IMR-90 (cell line): ENCODE results near the gene ADGRD2. TPM values are rescaled to one million over a fixed set of nuclear protein-coding genes. Genes with fewer than 3 reads are reported as not detected.

Experiments used
- ATAC-seq: fragments of 200-7000 bp; cut with Tn5 transposase; 2 replicates; pipeline ENCODE4 v1.9.1; 2020; ENCODE audit warnings: low read depth, mild to moderate bottlenecking, moderate library complexity
- BruUV-seq: library from RNA; stranded (reverse); fragments of 400-500 nt; replicated peaks from 2 replicates; lab custom pipeline; 2021; lab: Mats Ljungman, UMichigan
- CTCF ChIA-PET: fragments of 300-600 bp; formaldehyde crosslinking; extraction: SDS; loops from one replicate; lab custom pipeline; 2021; ENCODE audit warnings: antibody characterized with exemption; lab: Yijun Ruan, JAX
- POLR2A ChIA-PET: fragments of 300-600 bp; sonication (Branson Sonifier 250); formaldehyde crosslinking; loops from one replicate; lab custom pipeline; 2022; ENCODE audit warnings: antibody characterized with exemption; ENCODE audit not compliant: unreplicated experiment; lab: Charles Lee
- DNase-seq: peaks from one replicate; pipeline ENCODE4 v3.0.0; 2013
- H2AFZ ChIP-seq: replicated peaks from 2 replicates; pipeline ENCODE3; 2013; ENCODE audit warnings: low read length, mild to moderate bottlenecking; ENCODE audit not compliant: poor library complexity
- H2AK5ac ChIP-seq: 2 replicates; pipeline ENCODE4 v1.6.1; 2013; ENCODE audit warnings: low read depth, low read length, inconsistent platforms
- H2AK9ac ChIP-seq: replicated peaks from 2 replicates; pipeline ENCODE3; 2013; ENCODE audit warnings: mild to moderate bottlenecking, low read depth, low read length, moderate library complexity; ENCODE audit not compliant: poor library complexity
- H2BK120ac ChIP-seq: 2 replicates; pipeline ENCODE4 v1.6.1; 2013; ENCODE audit warnings: low read depth, low read length, inconsistent platforms
- H2BK15ac ChIP-seq: 3 replicates; pipeline ENCODE4 v1.6.1; 2013; ENCODE audit warnings: low read depth, low read length, inconsistent platforms
- H2BK20ac ChIP-seq: 2 replicates; pipeline ENCODE4 v1.6.1; 2013; ENCODE audit warnings: low read depth, mild to moderate bottlenecking, inconsistent platforms, low read length, moderate library complexity
- H2BK5ac ChIP-seq: 2 replicates; pipeline ENCODE4 v1.6.1; 2013; ENCODE audit warnings: mild to moderate bottlenecking, low read depth, low read length, inconsistent platforms; ENCODE audit not compliant: poor library complexity, severe bottlenecking
- H3K14ac ChIP-seq: replicated peaks from 2 replicates; pipeline ENCODE4 v1.6.1; 2013; ENCODE audit warnings: low read depth, low read length, inconsistent platforms
- H3K18ac ChIP-seq: 2 replicates; pipeline ENCODE4 v1.6.1; 2013; ENCODE audit warnings: low read depth, low read length, control low read depth
- H3K23ac ChIP-seq: 2 replicates; pipeline ENCODE4 v1.6.1; 2013; ENCODE audit warnings: low read depth, low read length, inconsistent platforms
- H3K27ac ChIP-seq: 2 replicates; pipeline ENCODE4 v1.5.1; 2013; ENCODE audit warnings: mild to moderate bottlenecking, control low read depth, low read length; ENCODE audit not compliant: insufficient read depth
- H3K27me3 ChIP-seq: 2 replicates; pipeline ENCODE4 v1.6.1; 2013; ENCODE audit warnings: low read length; ENCODE audit not compliant: control insufficient read depth, insufficient read depth
- H3K36me3 ChIP-seq: 2 replicates; pipeline ENCODE4 v1.6.1; 2013; ENCODE audit warnings: low read length, mixed read lengths; ENCODE audit not compliant: control insufficient read depth, insufficient read depth
- H3K4ac ChIP-seq: 2 replicates; pipeline ENCODE4 v1.6.1; 2013; ENCODE audit warnings: low read depth, low read length, inconsistent platforms
- H3K4me1 ChIP-seq: 2 replicates; pipeline ENCODE4 v1.6.1; 2013; ENCODE audit warnings: low read length, mixed read lengths; ENCODE audit not compliant: control insufficient read depth, insufficient read depth
- H3K4me2 ChIP-seq: 2 replicates; pipeline ENCODE4 v1.6.1; 2013; ENCODE audit warnings: low read depth, mild to moderate bottlenecking, control low read depth, low read length, moderate library complexity
- H3K4me3 ChIP-seq: 2 replicates; pipeline ENCODE4 v1.5.1; 2013; ENCODE audit warnings: low read depth, mild to moderate bottlenecking, control low read depth, low read length, moderate library complexity; ENCODE audit not compliant: insufficient read depth
- H3K56ac ChIP-seq: 2 replicates; pipeline ENCODE4 v1.6.1; 2013; ENCODE audit warnings: low read length, inconsistent platforms; ENCODE audit not compliant: insufficient read depth; ENCODE audit errors: extremely low read depth
- H3K79me1 ChIP-seq, 2 experiments: 2 replicates each; pipeline ENCODE4 v1.6.1; 2013; ENCODE audit warnings: low read length in 2 of 2, inconsistent platforms in 1 of 2, low read depth in 1 of 2
- H3K9ac ChIP-seq: 2 replicates; pipeline ENCODE4 v1.6.1; 2013; ENCODE audit warnings: low read depth, low read length, control low read depth
- H3K9me1 ChIP-seq: 2 replicates; pipeline ENCODE4 v1.6.1; 2013; ENCODE audit warnings: low read length, inconsistent platforms; ENCODE audit not compliant: insufficient read depth
- H3K9me3 ChIP-seq: 2 replicates; pipeline ENCODE4 v1.6.1; 2013; ENCODE audit warnings: low read length; ENCODE audit not compliant: control insufficient read depth, insufficient read depth
- H4K20me1 ChIP-seq: 2 replicates; pipeline ENCODE4 v1.6.1; 2013; ENCODE audit warnings: low read length, inconsistent platforms; ENCODE audit not compliant: insufficient read depth
- H4K5ac ChIP-seq: 2 replicates; pipeline ENCODE4 v1.6.1; 2013; ENCODE audit warnings: mild to moderate bottlenecking, low read depth, low read length, control low read depth
- H4K8ac ChIP-seq, 2 experiments: 2 replicates each; pipeline ENCODE4 v1.6.1; 2013; ENCODE audit warnings: low read depth in 2 of 2, low read length in 2 of 2, control low read depth in 1 of 2, inconsistent platforms in 1 of 2
- H4K91ac ChIP-seq: 2 replicates; pipeline ENCODE4 v1.6.1; 2013; ENCODE audit warnings: low read depth, low read length, inconsistent platforms; ENCODE audit not compliant: insufficient read depth
- BHLHE40 ChIP-seq: fragments of 150-350 bp; IDR thresholded peaks from 2 replicates; pipeline ENCODE4 v1.6.1; 2016; ENCODE audit warnings: mild to moderate bottlenecking, low read depth, low read length
- CEBPB ChIP-seq: IDR thresholded peaks from 2 replicates; pipeline ENCODE4 v1.6.1; 2012; ENCODE audit warnings: low read depth, low read length, improper control_type of control experiment
- CHD1 ChIP-seq: IDR thresholded peaks from 2 replicates; pipeline ENCODE4 v1.6.1; 2012; ENCODE audit warnings: low read depth, low read length, improper control_type of control experiment
- CTCF ChIP-seq: conservative IDR thresholded peaks from 2 replicates; pipeline ENCODE4 v1.5.1; 2012; ENCODE audit warnings: mild to moderate bottlenecking, low read depth, low read length, improper control_type of control experiment
- ELK1 ChIP-seq: fragments of 150-350 bp; IDR thresholded peaks from 2 replicates; pipeline ENCODE4 v1.6.1; 2016; ENCODE audit warnings: low read depth, mild to moderate bottlenecking, low read length, moderate library complexity, borderline replicate concordance
- FOS ChIP-seq: fragments of 150-350 bp; IDR thresholded peaks from 2 replicates; pipeline ENCODE4 v1.6.1; 2016; ENCODE audit warnings: low read depth, low read length
- MAFK ChIP-seq: IDR thresholded peaks from 2 replicates; pipeline ENCODE4 v1.6.1; 2012; ENCODE audit warnings: low read depth, low read length, improper control_type of control experiment
- MAZ ChIP-seq: IDR thresholded peaks from 2 replicates; pipeline ENCODE4 v1.6.1; 2012; ENCODE audit warnings: low read depth, mild to moderate bottlenecking, low read length, improper control_type of control experiment, moderate library complexity, borderline replicate concordance
- MXI1 ChIP-seq: IDR thresholded peaks from 2 replicates; pipeline ENCODE4 v1.6.1; 2012; ENCODE audit warnings: low read depth, mild to moderate bottlenecking, low read length, moderate library complexity, borderline replicate concordance
- NFE2L2 ChIP-seq: fragments of 150-350 bp; IDR thresholded peaks from 2 replicates; pipeline ENCODE4 v1.6.1; 2016; ENCODE audit warnings: low read depth, mild to moderate bottlenecking, low read length
- POLR2A ChIP-seq: IDR thresholded peaks from 2 replicates; pipeline ENCODE4 v1.6.1; 2012; ENCODE audit warnings: mild to moderate bottlenecking, low read depth, low read length
- RAD21 ChIP-seq: IDR thresholded peaks from 2 replicates; pipeline ENCODE4 v1.6.1; 2012; ENCODE audit warnings: low read length, improper control_type of control experiment
- RCOR1 ChIP-seq: IDR thresholded peaks from 2 replicates; pipeline ENCODE4 v1.6.1; 2012; ENCODE audit warnings: mild to moderate bottlenecking, low read length, improper control_type of control experiment; ENCODE audit not compliant: insufficient replicate concordance
- RFX5 ChIP-seq: IDR thresholded peaks from 2 replicates; pipeline ENCODE4 v1.8.0; 2012; ENCODE audit warnings: low read depth, mild to moderate bottlenecking, low read length, moderate library complexity
- SMC3 ChIP-seq: fragments of 150-350 bp; IDR thresholded peaks from 2 replicates; pipeline ENCODE4 v1.6.1; 2016; ENCODE audit warnings: low read depth, mild to moderate bottlenecking, antibody characterized with exemption, low read length, moderate library complexity
- USF2 ChIP-seq: fragments of 150-350 bp; IDR thresholded peaks from 2 replicates; pipeline ENCODE4 v1.6.1; 2017; ENCODE audit warnings: mild to moderate bottlenecking, antibody characterized with exemption, low read length, low read depth
- WGBS, 2 experiments: methylation state at CpG; one replicate each; pipeline versions ENCODE4 v1.1.5 to v1.1.7; 2013; ENCODE audit warnings: missing lambda C conversion rate in 2 of 2; ENCODE audit not compliant: insufficient read length in 1 of 2; ENCODE audit errors: extremely low coverage in 2 of 2; 5-methylcytosine and 5-hydroxymethylcytosine counted together
- dilution Hi-C: fragments of 300-500 bp; cut with HindIII; formaldehyde crosslinking; loops from one replicate; pipeline ENCODE4 v1.14.3; 2018; ENCODE audit warnings: low sequenced_read_pairs; ENCODE audit not compliant: unreplicated experiment
- in situ Hi-C: fragments of 300-500 bp; cut with MboI; formaldehyde crosslinking; loops from 3 replicates; pipeline ENCODE4 v1.14.3; 2019; ENCODE audit warnings: low sequenced_read_pairs, inconsistent platforms, mixed read lengths
- intact Hi-C: fragments of 100-400 bp; cut with micrococcal nuclease; formaldehyde crosslinking; loops from 2 replicates; pipeline ENCODE4 v1.10.0; 2022
- polyA plus RNA-seq, 3 experiments: library from polyadenylated mRNA; depleted of rRNA; stranded (reverse); fragments of >200 nt; gene quantifications; 2 replicates each; pipeline ENCODE4 v1.2.3, GENCODE V29; 2012; ENCODE audit warnings: low replicate concordance in 1 of 3
- total RNA-seq: library from RNA; depleted of rRNA; stranded (reverse); fragments of >200 nt; gene quantifications from 2 replicates; pipeline ENCODE4 v1.2.3, GENCODE V29; 2012

Gene ADGRD2
- total and polyA plus RNA-seq, 2 of the 4 experiments (the other 2 are of a cell fraction): not detected

GRCh38 chr9:124506433-124506832 is 56.2 kb downstream of the ADGRD2 start:
- H3K9me1 ChIP-seq: no peaks in the 10 kb centered on the region
- no peak overlapping the region for H3K14ac ChIP-seq
- peaks cover 6% of the 10 kb centered on the region for H3K9me3 ChIP-seq
- H3K23ac ChIP-seq: no peak overlapping the region
- no peaks in the 10 kb centered on the region for H3K36me3 ChIP-seq
- BruUV-seq: no TSS peak
- ATAC-seq (no peak), DNase-seq (no peak)
- H3K79me1 ChIP-seq: no peaks in the 10 kb centered on the region
- dilution Hi-C loops: no loop called here
- H3K4me3 ChIP-seq: no peak overlapping the region
- H4K5ac ChIP-seq: no peak overlapping the region
- POLR2A ChIA-PET: no interaction called here
- peaks cover 55% of the 10 kb centered on the region for H3K27me3 ChIP-seq
- H2BK20ac ChIP-seq: no peak overlapping the region
- H3K4ac ChIP-seq: no peak overlapping the region
- no peak overlapping the region for H3K56ac ChIP-seq
- H3K4me1 ChIP-seq: no peaks in the 10 kb centered on the region; the same call in 1 of the 2 replicates
- no peak overlapping the region for H3K4me2 ChIP-seq
- H2BK5ac ChIP-seq: no peak overlapping the region
- no peak overlapping the region for H2BK15ac ChIP-seq
- peaks cover 3% of the 10 kb centered on the region; the same call in 1 of the 2 replicates for H4K20me1 ChIP-seq
- no peak overlapping the region for H3K9ac ChIP-seq
- no peak overlapping the region for H2BK120ac ChIP-seq
- CTCF ChIA-PET: no interaction called here
- H3K27ac ChIP-seq: no peak overlapping the region
- H4K8ac ChIP-seq: no peak overlapping the region
- no peak overlapping the region for H3K18ac ChIP-seq
- H2AK9ac ChIP-seq: no peak overlapping the region
- 88% methylated on average over 3 of the region's 8 CpGs; no CpG with 5 or more reads in 1 of the 2 experiments for WGBS, 2 experiments
- in situ Hi-C loops: no loop called here
- H4K91ac ChIP-seq: no peak overlapping the region
- TF ChIP-seq CHD1 (no peak), MAZ (no peak), MAFK (no peak), FOS (no peak), POLR2A (no peak), CEBPB (no peak), RFX5 (no peak), SMC3 (no peak), ELK1 (no peak), CTCF (no peak), BHLHE40 (no peak), NFE2L2 (no peak), MXI1 (no peak), RCOR1 (no peak), RAD21 (no peak), USF2 (no peak)
- H2AK5ac ChIP-seq: no peak overlapping the region
- intact Hi-C loops: no loop called here
- peak overlapping the region; percentile 17 for H2AFZ ChIP-seq
